ENCODE results near the gene RBBP8. TPM values are rescaled to one million over a fixed set of nuclear protein-coding genes. Genes with fewer than 3 reads are reported as not detected.

The RBBP8 gene
- total RNA-seq, 1 donor from 2014 or later: 19.3 TPM

DNA sequence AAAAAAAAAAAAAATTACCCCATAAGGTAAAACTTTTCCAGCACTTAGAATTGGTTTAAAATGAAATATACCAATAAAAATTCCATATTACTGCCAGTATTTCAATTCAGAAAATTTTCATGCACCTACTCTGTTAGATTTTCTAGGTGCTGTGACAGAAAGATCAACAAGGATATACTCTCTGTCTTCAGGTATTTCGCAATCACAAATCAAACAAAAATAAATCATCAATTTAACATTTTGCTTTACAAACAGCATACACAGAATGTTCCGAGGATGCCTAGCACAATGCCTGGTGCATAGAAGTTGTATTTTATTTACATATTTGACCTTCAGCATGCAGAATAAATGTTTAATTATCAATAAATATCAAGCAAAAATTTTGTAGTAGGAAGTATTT lies 66.5 kb downstream of the RBBP8 start:
- H3K9me3 Mint-ChIP-seq (ENCODE audit: unreplicated experiment): no peaks in the 10 kb centered on the region
- H3K4me3 Mint-ChIP-seq (ENCODE audit: unreplicated experiment): no peak overlapping the region
- H3K36me3 Mint-ChIP-seq (ENCODE audit: unreplicated experiment): peaks cover 8% of the 10 kb centered on the region
- H3K4me1 Mint-ChIP-seq (ENCODE audit: unreplicated experiment): no peaks in the 10 kb centered on the region
- no peak overlapping the region for H3K27ac Mint-ChIP-seq (ENCODE audit: unreplicated experiment)
- DNase-seq (ENCODE audit: extremely low spot score, unreplicated experiment): no peak
- TF ChIP-seq, protein P1, sequence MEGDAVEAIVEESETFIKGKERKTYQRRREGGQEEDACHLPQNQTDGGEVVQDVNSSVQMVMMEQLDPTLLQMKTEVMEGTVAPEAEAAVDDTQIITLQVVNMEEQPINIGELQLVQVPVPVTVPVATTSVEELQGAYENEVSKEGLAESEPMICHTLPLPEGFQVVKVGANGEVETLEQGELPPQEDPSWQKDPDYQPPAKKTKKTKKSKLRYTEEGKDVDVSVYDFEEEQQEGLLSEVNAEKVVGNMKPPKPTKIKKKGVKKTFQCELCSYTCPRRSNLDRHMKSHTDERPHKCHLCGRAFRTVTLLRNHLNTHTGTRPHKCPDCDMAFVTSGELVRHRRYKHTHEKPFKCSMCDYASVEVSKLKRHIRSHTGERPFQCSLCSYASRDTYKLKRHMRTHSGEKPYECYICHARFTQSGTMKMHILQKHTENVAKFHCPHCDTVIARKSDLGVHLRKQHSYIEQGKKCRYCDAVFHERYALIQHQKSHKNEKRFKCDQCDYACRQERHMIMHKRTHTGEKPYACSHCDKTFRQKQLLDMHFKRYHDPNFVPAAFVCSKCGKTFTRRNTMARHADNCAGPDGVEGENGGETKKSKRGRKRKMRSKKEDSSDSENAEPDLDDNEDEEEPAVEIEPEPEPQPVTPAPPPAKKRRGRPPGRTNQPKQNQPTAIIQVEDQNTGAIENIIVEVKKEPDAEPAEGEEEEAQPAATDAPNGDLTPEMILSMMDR (IDR thresholded peaks at IDR 0.05): no peak
- no peaks in the 10 kb centered on the region for H3K27me3 Mint-ChIP-seq (ENCODE audit: unreplicated experiment)

DNA sequence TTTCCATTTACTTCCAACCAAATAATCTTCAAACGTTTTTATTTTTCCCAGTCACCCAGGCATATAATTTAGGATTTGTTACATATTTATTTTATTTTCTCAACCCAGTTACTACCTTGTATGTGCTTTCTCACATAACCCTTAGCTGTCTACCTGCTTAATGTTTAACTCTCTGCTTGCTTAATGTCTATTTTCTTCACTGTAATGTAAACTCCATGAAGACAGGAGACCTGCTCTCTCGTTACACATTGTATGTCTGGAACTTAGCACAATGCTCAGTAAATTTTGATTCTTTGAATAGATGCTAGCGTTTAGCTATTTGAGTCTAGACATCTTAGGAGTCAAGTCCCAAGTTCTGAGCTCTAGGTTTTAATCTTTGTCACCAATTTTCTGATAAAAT lies 70.2 kb downstream of the RBBP8 start:
- H3K36me3 Mint-ChIP-seq (ENCODE audit: unreplicated experiment): peaks cover 8% of the 10 kb centered on the region
- TF ChIP-seq, protein P1 (IDR thresholded peaks at IDR 0.05): no peak
- no peak overlapping the region for H3K27ac Mint-ChIP-seq (ENCODE audit: unreplicated experiment)
- no peaks in the 10 kb centered on the region for H3K4me1 Mint-ChIP-seq (ENCODE audit: unreplicated experiment)
- no peak overlapping the region for H3K4me3 Mint-ChIP-seq (ENCODE audit: unreplicated experiment)
- H3K9me3 Mint-ChIP-seq (ENCODE audit: unreplicated experiment): no peaks in the 10 kb centered on the region
- H3K27me3 Mint-ChIP-seq (ENCODE audit: unreplicated experiment): no peaks in the 10 kb centered on the region
- DNase-seq (ENCODE audit: extremely low spot score, unreplicated experiment): no peak

DNA sequence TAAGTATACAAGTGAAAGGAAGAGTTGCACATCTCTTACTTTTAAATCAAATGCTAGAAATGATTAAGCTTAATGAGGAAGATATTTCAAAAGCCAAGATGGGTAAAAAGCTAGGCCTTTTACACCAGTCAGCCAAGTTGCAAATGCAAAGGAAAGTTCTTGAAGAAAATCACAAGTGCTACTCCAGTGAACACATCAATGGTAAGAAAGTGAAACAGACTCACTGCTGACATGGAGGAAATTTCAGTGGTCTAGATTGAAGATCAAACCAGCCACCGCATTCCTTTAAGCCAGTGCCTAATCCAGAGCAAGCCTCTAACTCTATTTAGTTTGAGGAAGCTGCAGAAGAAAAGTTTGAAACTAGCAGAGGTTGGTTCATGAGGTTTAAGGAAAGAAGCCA lies 79.1 kb downstream of the RBBP8 start:
- H3K27me3 Mint-ChIP-seq (ENCODE audit: unreplicated experiment): no peaks in the 10 kb centered on the region
- no peak for DNase-seq (ENCODE audit: extremely low spot score, unreplicated experiment)
- H3K36me3 Mint-ChIP-seq (ENCODE audit: unreplicated experiment): peaks cover 12% of the 10 kb centered on the region
- H3K27ac Mint-ChIP-seq (ENCODE audit: unreplicated experiment): no peak overlapping the region
- H3K9me3 Mint-ChIP-seq (ENCODE audit: unreplicated experiment): no peaks in the 10 kb centered on the region
- TF ChIP-seq, protein P1 (IDR thresholded peaks at IDR 0.05): no peak
- H3K4me3 Mint-ChIP-seq (ENCODE audit: unreplicated experiment): no peak overlapping the region
- no peaks in the 10 kb centered on the region for H3K4me1 Mint-ChIP-seq (ENCODE audit: unreplicated experiment)

DNA sequence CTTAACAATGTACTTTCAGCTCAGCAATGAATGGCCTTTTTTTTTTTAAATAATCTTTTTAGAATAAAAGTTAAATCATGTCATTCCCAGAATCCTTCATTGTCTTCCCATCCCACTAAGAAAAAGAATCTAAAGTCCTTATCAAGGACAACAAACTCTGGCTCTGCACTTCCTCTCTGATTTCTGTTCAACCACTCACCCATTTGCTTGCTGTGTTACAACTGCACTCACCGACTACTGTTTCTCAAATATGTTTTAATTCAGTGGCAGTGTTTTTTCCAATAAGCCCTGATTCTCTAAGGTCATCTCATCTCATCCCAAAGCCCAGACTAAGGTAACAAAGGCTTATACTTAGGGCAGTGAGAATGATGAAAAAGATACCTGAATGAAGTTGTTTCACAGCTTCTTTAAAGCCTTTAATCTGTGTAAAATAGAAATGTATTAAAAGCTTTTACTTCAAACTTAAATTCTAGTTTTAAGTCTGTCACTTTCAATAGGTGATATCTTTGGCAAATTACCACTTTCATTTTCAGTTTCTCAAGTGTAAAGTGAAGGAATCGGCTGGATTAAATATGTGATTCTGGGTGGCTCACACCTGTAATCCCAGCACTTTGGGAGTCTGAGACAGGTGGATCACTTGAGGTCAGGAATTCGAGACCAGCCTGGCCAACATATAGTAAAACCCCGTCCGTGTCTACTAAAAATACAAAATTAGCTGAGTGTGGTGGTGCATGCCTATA lies 87.6 kb downstream of the RBBP8 start:
- no peaks in the 10 kb centered on the region for H3K27me3 Mint-ChIP-seq (ENCODE audit: unreplicated experiment)
- TF ChIP-seq, protein P1 (IDR thresholded peaks at IDR 0.05): no peak
- H3K27ac Mint-ChIP-seq (ENCODE audit: unreplicated experiment): no peak overlapping the region

DNA sequence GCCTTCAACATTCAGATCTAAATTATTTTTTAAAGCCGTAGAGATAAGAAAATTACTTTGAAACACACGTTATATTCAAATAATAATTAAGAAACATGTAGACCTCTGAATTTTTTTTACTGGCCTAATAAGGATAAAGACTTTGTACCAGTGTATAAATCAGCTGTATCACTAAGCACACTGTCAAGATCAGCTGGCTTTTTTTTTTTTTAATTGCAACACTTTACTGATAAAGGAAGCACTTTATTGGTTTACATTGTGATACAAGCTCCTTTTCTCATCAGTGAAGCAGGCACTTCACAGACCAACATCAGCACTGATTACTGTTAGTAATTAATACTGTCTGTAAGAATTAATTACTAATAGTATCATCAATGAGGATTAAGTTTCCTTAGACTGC lies 88.5 kb downstream of the RBBP8 start:
- Mint-ChIP-seq H3K27ac (ENCODE audit: unreplicated experiment) (no peak overlapping the region), H3K9me3 (ENCODE audit: unreplicated experiment) (no peaks in the 10 kb centered on the region), H3K4me1 (ENCODE audit: unreplicated experiment) (peaks cover 2% of the 10 kb centered on the region), H3K4me3 (ENCODE audit: unreplicated experiment) (no peak overlapping the region), H3K36me3 (ENCODE audit: unreplicated experiment) (peaks cover 7% of the 10 kb centered on the region), H3K27me3 (ENCODE audit: unreplicated experiment) (no peaks in the 10 kb centered on the region)
- TF ChIP-seq, protein P1 (IDR thresholded peaks at IDR 0.05): no peak
- no peak for DNase-seq (ENCODE audit: extremely low spot score, unreplicated experiment)

More for the DNA sequence above, 87.6 kb downstream of the RBBP8 start:
- Mint-ChIP-seq H3K36me3 (ENCODE audit: unreplicated experiment) (peaks cover 2% of the 10 kb centered on the region), H3K4me3 (ENCODE audit: unreplicated experiment) (no peak overlapping the region), H3K4me1 (ENCODE audit: unreplicated experiment) (peaks cover 2% of the 10 kb centered on the region), H3K9me3 (ENCODE audit: unreplicated experiment) (no peaks in the 10 kb centered on the region)
- DNase-seq (ENCODE audit: extremely low spot score, unreplicated experiment): no peak

Data from osteocyte (in vitro differentiated cells).